HepG2 (cell line): ENCODE results near the gene TMEFF1. TPM values are rescaled to one million over a fixed set of nuclear protein-coding genes. Genes with fewer than 3 reads are reported as not detected.

Experiments
- ARID5B ChIP-seq: IDR thresholded peaks from 2 replicates; pipeline ENCODE4 v1.4.0; 2020; ENCODE audit warnings: mild to moderate bottlenecking, missing genetic modification reagents
- FIP1L1 ChIP-seq: fragments of 200-400 bp; formaldehyde crosslinking; IDR thresholded peaks from 2 replicates; pipeline ENCODE4 v1.6.1; 2018; ENCODE audit warnings: low read depth, mild to moderate bottlenecking, low read length, moderate library complexity, borderline replicate concordance; ENCODE audit not compliant: insufficient read depth
- FOSL2 ChIP-seq: sonication (generic); formaldehyde crosslinking; IDR thresholded peaks from 2 replicates; pipeline ENCODE4 v1.4.0; 2020; ENCODE audit warnings: missing genetic modification reagents
- HDAC6 ChIP-seq: fragments of 200-600 bp; sonication (generic); IDR thresholded peaks from 2 replicates; pipeline ENCODE4 v1.7.0; 2017; ENCODE audit warnings: mild to moderate bottlenecking, antibody characterized with exemption, low read length, low read depth
- HMGXB4 ChIP-seq, 2 experiments: sonication (generic) in 1 of 2; formaldehyde crosslinking in 1 of 2; IDR thresholded peaks; 2 replicates each; pipeline versions ENCODE4 v1.4.0 to v1.6.1; 2018 to 2020; ENCODE audit warnings: missing genetic modification reagents in 2 of 2, borderline replicate concordance in 1 of 2, low read depth in 1 of 2, mild to moderate bottlenecking in 1 of 2, missing biosample characterization in 1 of 2
- JUN ChIP-seq: sonication (generic); formaldehyde crosslinking; IDR thresholded peaks from 2 replicates; pipeline ENCODE4 v1.4.0; 2020; ENCODE audit warnings: mild to moderate bottlenecking, missing genetic modification reagents
- MAFF ChIP-seq: IDR thresholded peaks from 2 replicates; pipeline ENCODE4 v1.6.1; 2011; ENCODE audit warnings: low read depth, low read length, improper control_type of control experiment
- NFE2L2 ChIP-seq: fragments of 150-350 bp; IDR thresholded peaks from 2 replicates; pipeline ENCODE4 v1.6.1; 2014; ENCODE audit warnings: low read length
- NONO ChIP-seq, 2 experiments: fragments of 450-650 bp in 1 of 2; sonication (generic) in 1 of 2; formaldehyde crosslinking in 1 of 2; IDR thresholded peaks in 1 of 2; conservative IDR thresholded peaks in 1 of 2; 2 replicates each; pipeline versions ENCODE4 v1.6.1 to v1.8.0; 2017 to 2022; ENCODE audit warnings: mild to moderate bottlenecking in 1 of 2, missing genetic modification reagents in 1 of 2, moderate library complexity in 1 of 2
- POGK ChIP-seq: sonication (generic); formaldehyde crosslinking; conservative IDR thresholded peaks from 2 replicates; pipeline ENCODE4 v1.8.0; 2022; ENCODE audit warnings: mild to moderate bottlenecking, moderate library complexity, missing genetic modification reagents
- SIN3A ChIP-seq: IDR thresholded peaks from 2 replicates; pipeline ENCODE4 v1.6.1; 2011; ENCODE audit warnings: low read depth, mild to moderate bottlenecking, control low read depth, low read length, borderline replicate concordance
- SSRP1 ChIP-seq: IDR thresholded peaks from 2 replicates; pipeline ENCODE4 v1.6.1; 2016; ENCODE audit warnings: control low read depth
- TARDBP ChIP-seq: sonication (generic); formaldehyde crosslinking; IDR thresholded peaks from 2 replicates; pipeline ENCODE4 v1.8.0; 2022; ENCODE audit warnings: mild to moderate bottlenecking, missing genetic modification reagents
- ZNF12 ChIP-seq: sonication (generic); formaldehyde crosslinking; IDR thresholded peaks from 2 replicates; pipeline ENCODE4 v1.5.0; 2020; ENCODE audit warnings: missing genetic modification reagents
- ZNF124 ChIP-seq: sonication (generic); formaldehyde crosslinking; IDR thresholded peaks from 2 replicates; pipeline ENCODE4 v1.4.0; 2020; ENCODE audit warnings: missing genetic modification reagents
- ZNF550 ChIP-seq: sonication (generic); formaldehyde crosslinking; IDR thresholded peaks from 2 replicates; pipeline ENCODE4 v1.4.0; 2020; ENCODE audit warnings: mild to moderate bottlenecking, missing genetic modification reagents, borderline replicate concordance
- ZNF644 ChIP-seq: IDR thresholded peaks from 2 replicates; pipeline ENCODE4 v1.6.1; 2016; ENCODE audit warnings: low read depth
- polyA plus RNA-seq, 8 experiments: library from polyadenylated mRNA; depleted of rRNA in 3 of 8; stranded (reverse) in 7 of 8; unstranded in 1 of 8; fragments of >200 nt; fragmentation: Illumina TruSeq in 4 of 8; extraction: Trizol in 4 of 8; gene quantifications; 2 replicates each; pipeline versions ENCODE4 v1.2.1 to v1.2.3, GENCODE V29; 2011 to 2016; ENCODE audit warnings: low read depth in 4 of 8, missing spikeins in 1 of 8, mixed read lengths in 1 of 8; ENCODE audit not compliant: insufficient read depth in 1 of 8
- total RNA-seq, 5 experiments: library from RNA; depleted of rRNA; stranded (reverse); fragments of >200 nt; fragmentation: Illumina TruSeq; extraction: Trizol; gene quantifications; 2 replicates each; pipeline ENCODE4 v1.2.3, GENCODE V29; 2016; ENCODE audit warnings: low read depth in 1 of 5
- TF ChIP-seq, protein P1 (sequence below): sonication (generic); formaldehyde crosslinking; IDR thresholded peaks from 2 replicates; pipeline ENCODE4 v1.8.1; 2023; ENCODE audit warnings: missing genetic modification reagents, inconsistent platforms, borderline replicate concordance

TMEFF1 gene
- total and polyA plus RNA-seq, 2 of the 13 experiments (the other 11 are each of a cell fraction or from before 2014, with no cell fraction given), result 0.87 to 1.9 TPM

- TF ChIP-seq ZNF12 (CRISPR knock-in tag) (no peak), MAFF (0 out of 2 replicates have a peak, but pooled peaks have one; percentile 49), SIN3A (0 out of 2 replicates have a peak, but pooled peaks have one; percentile 32), TARDBP (CRISPR knock-in tag) (0 out of 2 replicates have a peak, but pooled peaks have one; percentile 15), FIP1L1 (no peak), POGK (no peak), HDAC6 (no peak), SSRP1 (CRISPR knock-in tag) (no peak), JUN (CRISPR knock-in tag) (no peak), ZNF550 (no peak), ZNF644 (0 out of 2 replicates have a peak, but pooled peaks have one; percentile 29), ARID5B (CRISPR knock-in tag) (peak; percentile 25), FOSL2 (peak; percentile 94), NONO (IDR thresholded peaks at IDR 0.05) (no peak), NONO (CRISPR knock-in tag; conservative IDR thresholded peaks at IDR 0.05) (0 out of 2 replicates have a peak, but pooled peaks have one; percentile 17), NFE2L2 (peak; percentile 56; the same call in 1 of the 2 replicates), ZNF124 (CRISPR knock-in tag) (no peak), HMGXB4 (CRISPR knock-in tag; IDR thresholded peaks at IDR 0.05; ENCODE audit: borderline replicate concordance in 1 of 2, low read depth in 1 of 2) (peak; percentile 29 to 50; a peak in 1 of 4 replicates)
- TF ChIP-seq, protein P1, sequence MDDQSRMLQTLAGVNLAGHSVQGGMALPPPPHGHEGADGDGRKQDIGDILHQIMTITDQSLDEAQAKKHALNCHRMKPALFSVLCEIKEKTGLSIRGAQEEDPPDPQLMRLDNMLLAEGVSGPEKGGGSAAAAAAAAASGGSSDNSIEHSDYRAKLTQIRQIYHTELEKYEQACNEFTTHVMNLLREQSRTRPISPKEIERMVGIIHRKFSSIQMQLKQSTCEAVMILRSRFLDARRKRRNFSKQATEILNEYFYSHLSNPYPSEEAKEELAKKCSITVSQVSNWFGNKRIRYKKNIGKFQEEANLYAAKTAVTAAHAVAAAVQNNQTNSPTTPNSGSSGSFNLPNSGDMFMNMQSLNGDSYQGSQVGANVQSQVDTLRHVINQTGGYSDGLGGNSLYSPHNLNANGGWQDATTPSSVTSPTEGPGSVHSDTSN (CRISPR knock-in tag), result no peak
Measured at GRCh38 chr9:100426530-100427365, 46.2 kb upstream of the TMEFF1 start, which contains the start of gene MSANTD3 (continued).
